HUES6 (cell line): ENCODE data around the gene SLC66A1.

Experiments used
- H3K27ac ChIP-seq: 2 replicates; pipeline ENCODE4 v1.7.0; 2013; ENCODE audit warnings: low read depth, mild to moderate bottlenecking, low read length, inconsistent platforms
- H3K27me3 ChIP-seq: 2 replicates; pipeline ENCODE4 v1.6.1; 2013; ENCODE audit warnings: low read length; ENCODE audit not compliant: control insufficient read depth, insufficient read depth
- H3K36me3 ChIP-seq: 2 replicates; pipeline ENCODE4 v1.6.1; 2013; ENCODE audit warnings: low read length; ENCODE audit not compliant: control insufficient read depth, insufficient read depth
- H3K4me1 ChIP-seq: 2 replicates; pipeline ENCODE4 v1.6.1; 2013; ENCODE audit warnings: low read length; ENCODE audit not compliant: control insufficient read depth, insufficient read depth
- H3K4me3 ChIP-seq: 2 replicates; pipeline ENCODE4 v1.5.1; 2013; ENCODE audit warnings: low read depth, low read length
- H3K9ac ChIP-seq: one replicate; pipeline ENCODE4 v1.6.1; 2013; ENCODE audit warnings: mild to moderate bottlenecking, low read length
- H3K9me3 ChIP-seq: 2 replicates; pipeline ENCODE4 v1.6.1; 2013; ENCODE audit warnings: low read depth, low read length; ENCODE audit not compliant: control insufficient read depth, insufficient read depth

The SLC66A1 gene

GRCh38 chr1:19346026-19346425 is 33.9 kb downstream of the SLC66A1 start:
- Histone ChIP-seq H3K27ac (no peak overlapping the region), H3K9me3 (no peaks in the 10 kb centered on the region), H3K36me3 (peaks cover 76% of the 10 kb centered on the region)

GRCh38 chr1:19347533-19348172 is 35.5 kb downstream of the SLC66A1 start:
- Histone ChIP-seq H3K27me3 (no peaks in the 10 kb centered on the region), H3K27ac (no peak overlapping the region), H3K4me1 (peaks cover 5% of the 10 kb centered on the region; the same call in 1 of the 2 replicates), H3K4me3 (no peak overlapping the region), H3K36me3 (peaks cover 76% of the 10 kb centered on the region), H3K9me3 (no peaks in the 10 kb centered on the region), H3K9ac (no peak overlapping the region)

More at GRCh38 chr1:19346026-19346425, 33.9 kb downstream of the SLC66A1 start:
- Histone ChIP-seq H3K4me1 (peaks cover 14% of the 10 kb centered on the region), H3K4me3 (no peak overlapping the region), H3K27me3 (no peaks in the 10 kb centered on the region), H3K9ac (no peak overlapping the region)

GRCh38 chr1:19348441-19349198 is 36.5 kb downstream of the SLC66A1 start:
- H3K27me3 ChIP-seq = no peaks in the 10 kb centered on the region
- H3K4me3 ChIP-seq = no peak overlapping the region
- H3K4me1 ChIP-seq = peaks cover 14% of the 10 kb centered on the region
- no peak overlapping the region for H3K9ac ChIP-seq
- peaks cover 74% of the 10 kb centered on the region for H3K36me3 ChIP-seq
- no peaks in the 10 kb centered on the region for H3K9me3 ChIP-seq
- H3K27ac ChIP-seq = no peak overlapping the region

GRCh38 chr1:19349999-19350398 is 37.9 kb downstream of the SLC66A1 start:
- H3K27me3 ChIP-seq = no peaks in the 10 kb centered on the region
- H3K4me3 ChIP-seq = no peak overlapping the region
- no peaks in the 10 kb centered on the region for H3K9me3 ChIP-seq
- peaks cover 72% of the 10 kb centered on the region for H3K36me3 ChIP-seq
- no peak overlapping the region for H3K27ac ChIP-seq
- no peak overlapping the region for H3K9ac ChIP-seq
- peaks cover 27% of the 10 kb centered on the region for H3K4me1 ChIP-seq

GRCh38 chr1:19350566-19350965 is 38.4 kb downstream of the SLC66A1 start:
- no peak overlapping the region for H3K4me3 ChIP-seq
- H3K36me3 ChIP-seq = peaks cover 69% of the 10 kb centered on the region
- no peaks in the 10 kb centered on the region for H3K27me3 ChIP-seq
- H3K9ac ChIP-seq = no peak overlapping the region
- no peak overlapping the region for H3K27ac ChIP-seq
- H3K9me3 ChIP-seq = no peaks in the 10 kb centered on the region
- peaks cover 27% of the 10 kb centered on the region for H3K4me1 ChIP-seq

- H3K36me3 ChIP-seq = peaks cover 77% of the 10 kb centered on the region
- no peak overlapping the region for H3K27ac ChIP-seq
- H3K27me3 ChIP-seq = no peaks in the 10 kb centered on the region
- H3K9me3 ChIP-seq = no peaks in the 10 kb centered on the region
- H3K4me3 ChIP-seq = no peak overlapping the region
- H3K9ac ChIP-seq = no peak overlapping the region
- peaks cover 27% of the 10 kb centered on the region for H3K4me1 ChIP-seq
Measured at GRCh38 chr1:19351873-19352272, 39.7 kb downstream of the SLC66A1 start.

- peaks cover 78% of the 10 kb centered on the region for H3K36me3 ChIP-seq
- H3K4me3 ChIP-seq = no peak overlapping the region
- no peak overlapping the region for H3K9ac ChIP-seq
- no peaks in the 10 kb centered on the region for H3K9me3 ChIP-seq
- no peaks in the 10 kb centered on the region for H3K27me3 ChIP-seq
- peaks cover 27% of the 10 kb centered on the region for H3K4me1 ChIP-seq
- H3K27ac ChIP-seq = no peak overlapping the region
Measured at GRCh38 chr1:19352839-19353238, 40.7 kb downstream of the SLC66A1 start.

- Histone ChIP-seq H3K36me3 (peaks cover 73% of the 10 kb centered on the region), H3K9me3 (no peaks in the 10 kb centered on the region), H3K27ac (no peak overlapping the region), H3K4me3 (no peak overlapping the region), H3K4me1 (peaks cover 27% of the 10 kb centered on the region), H3K9ac (no peak overlapping the region), H3K27me3 (no peaks in the 10 kb centered on the region)
Measured at GRCh38 chr1:19353596-19353995, 41.5 kb downstream of the SLC66A1 start.

- Histone ChIP-seq H3K36me3 (peaks cover 65% of the 10 kb centered on the region), H3K9ac (no peak overlapping the region), H3K4me3 (no peak overlapping the region), H3K9me3 (no peaks in the 10 kb centered on the region), H3K27ac (no peak overlapping the region), H3K4me1 (peaks cover 23% of the 10 kb centered on the region), H3K27me3 (no peaks in the 10 kb centered on the region)
Measured at GRCh38 chr1:19354531-19354981, 42.4 kb downstream of the SLC66A1 start.

- peaks cover 23% of the 10 kb centered on the region for H3K4me1 ChIP-seq
- H3K36me3 ChIP-seq = peaks cover 62% of the 10 kb centered on the region
- H3K27ac ChIP-seq = no peak overlapping the region
- H3K27me3 ChIP-seq = no peaks in the 10 kb centered on the region
- no peak overlapping the region for H3K4me3 ChIP-seq
- no peak overlapping the region for H3K9ac ChIP-seq
- H3K9me3 ChIP-seq = no peaks in the 10 kb centered on the region
Measured at GRCh38 chr1:19356266-19356665, 44.1 kb downstream of the SLC66A1 start.

GRCh38 chr1:19357299-19357986 is 45.3 kb downstream of the SLC66A1 start:
- peaks cover 23% of the 10 kb centered on the region for H3K4me1 ChIP-seq
- H3K9me3 ChIP-seq = no peaks in the 10 kb centered on the region
- H3K9ac ChIP-seq = no peak overlapping the region
- H3K27me3 ChIP-seq = no peaks in the 10 kb centered on the region
- H3K4me3 ChIP-seq = no peak overlapping the region
- H3K36me3 ChIP-seq = peaks cover 53% of the 10 kb centered on the region
- no peak overlapping the region for H3K27ac ChIP-seq
